GM12878 (cell line): ENCODE measurements around the gene WNT3A. TPM values are rescaled to one million over a fixed set of nuclear protein-coding genes. Genes with fewer than 3 reads are reported as not detected.

Experiments
- ATAC-seq: fragments of 200-7000 bp; cut with Tn5 transposase; 3 replicates; pipeline ENCODE4 v1.9.1; 2020; ENCODE audit warnings: mild to moderate bottlenecking, moderate library complexity
- BruUV-seq: library from RNA; stranded (reverse); fragments of 400-500 nt; replicated peaks from 2 replicates; lab custom pipeline; 2021; lab: Mats Ljungman, UMichigan
- CTCF ChIA-PET: fragments of 300-600 bp; sonication (Branson Sonifier 250); formaldehyde crosslinking; extraction: SDS; loops from one replicate; lab custom pipeline; 2021; ENCODE audit warnings: inconsistent platforms; lab: Yijun Ruan, JAX
- POLR2A ChIA-PET: fragments of 350-600 bp; formaldehyde crosslinking; extraction: SDS; loops from one replicate; lab custom pipeline; 2021; ENCODE audit warnings: inconsistent platforms; lab: Charles Lee
- RAD21 ChIA-PET: fragments of 300-600 bp; sonication (Branson Sonifier 250); formaldehyde crosslinking; loops from one replicate; lab custom pipeline; 2023; ENCODE audit warnings: antibody characterized with exemption; ENCODE audit not compliant: unreplicated experiment; lab: Charles Lee
- SMC1A ChIA-PET: fragments of 300-600 bp; sonication (Branson Sonifier 250); formaldehyde crosslinking; loops from one replicate; lab custom pipeline; 2023; ENCODE audit not compliant: unreplicated experiment, uncharacterized antibody; lab: Charles Lee
- DNase-seq: peaks from one replicate; pipeline ENCODE4 v3.0.0-alpha.2; 2011; ENCODE audit warnings: low read depth, low spot score
- FAIRE-seq: peaks from 3 replicates; lab custom pipeline; 2011; peaks lifted over from hg19 to GRCh38; lab: Jason Lieb, UNC
- H2AFZ ChIP-seq: 2 replicates; pipeline ENCODE4 v1.6.0; 2011; ENCODE audit warnings: low read depth, low read length, control low read depth; ENCODE audit not compliant: control insufficient read depth
- H3K27ac ChIP-seq: 2 replicates; pipeline ENCODE4 v1.5.1; 2011; ENCODE audit warnings: control low read depth; ENCODE audit not compliant: control insufficient read depth, insufficient read depth
- H3K27me3 ChIP-seq, 2 experiments: replicated peaks in 1 of 2; 2 replicates each; pipeline versions ENCODE4 v1.6.0 to v1.6.1; 2011; ENCODE audit warnings: low read length in 1 of 2; ENCODE audit not compliant: control insufficient read depth in 2 of 2, insufficient read depth in 2 of 2
- H3K36me3 ChIP-seq, 2 experiments: 2 replicates each; pipeline ENCODE4 v1.5.1; 2011; ENCODE audit warnings: low read length in 1 of 2; ENCODE audit not compliant: control insufficient read depth in 2 of 2, insufficient read depth in 2 of 2
- H3K4me1 ChIP-seq: 2 replicates; pipeline ENCODE4 v1.6.1; 2011; ENCODE audit warnings: mild to moderate bottlenecking, low read length, moderate library complexity, mixed read lengths; ENCODE audit not compliant: control insufficient read depth, insufficient read depth
- H3K4me2 ChIP-seq: 2 replicates; pipeline ENCODE4 v1.6.0; 2011; ENCODE audit warnings: control low read depth; ENCODE audit not compliant: control insufficient read depth, insufficient read depth
- H3K4me3 ChIP-seq: fragments of 200-600 bp; sonication (generic); 2 replicates; pipeline ENCODE4 v1.5.1; 2016
- H3K79me2 ChIP-seq: 2 replicates; pipeline ENCODE4 v1.6.0; 2011; ENCODE audit warnings: low read length; ENCODE audit not compliant: control insufficient read depth, insufficient read depth
- H3K9ac ChIP-seq: 2 replicates; pipeline ENCODE4 v1.8.0; 2011; ENCODE audit warnings: low read length, control low read depth, mixed read lengths; ENCODE audit not compliant: control insufficient read depth, insufficient read depth
- H3K9me3 ChIP-seq: replicated peaks from 3 replicates; pipeline ENCODE4 v1.5.1; 2011; ENCODE audit warnings: mild to moderate bottlenecking, low read length; ENCODE audit not compliant: control insufficient read depth, insufficient read depth
- H4K20me1 ChIP-seq: 2 replicates; pipeline ENCODE4 v1.6.0; 2011; ENCODE audit not compliant: control insufficient read depth, insufficient read depth
- HSF1 ChIP-seq: fragments of 150-350 bp; IDR thresholded peaks from 2 replicates; pipeline ENCODE4 v1.6.1; 2014; ENCODE audit warnings: mild to moderate bottlenecking, low read depth, low read length
- IKZF1 ChIP-seq: fragments of 450-650 bp; conservative IDR thresholded peaks from 2 replicates; pipeline ENCODE4 v1.6.1; 2017; ENCODE audit warnings: antibody characterized with exemption, mild to moderate bottlenecking
- JUND ChIP-seq: IDR thresholded peaks from 2 replicates; pipeline ENCODE4 v1.6.1; 2012; ENCODE audit warnings: low read depth, mild to moderate bottlenecking, low read length, improper control_type of control experiment, moderate library complexity
- YY1 ChIP-seq: IDR thresholded peaks from 2 replicates; pipeline ENCODE4 v1.6.1; 2011; ENCODE audit warnings: low read depth, mild to moderate bottlenecking, low read length
- WGBS: methylation state at CpG from one replicate; pipeline ENCODE4 v1.1.6; 2016; ENCODE audit warnings: low lambda C conversion rate; ENCODE audit not compliant: insufficient replicate concordance, insufficient coverage; ENCODE audit errors: missing lambda C conversion rate; 5-methylcytosine and 5-hydroxymethylcytosine counted together
- in situ Hi-C: fragments of 300-500 bp; cut with MboI; formaldehyde crosslinking; loops from 9 replicates; pipeline ENCODE4 v1.14.3; 2018; ENCODE audit warnings: mixed read lengths
- intact Hi-C: fragments of 100-400 bp; cut with micrococcal nuclease; formaldehyde crosslinking; loops from one replicate; pipeline ENCODE4 v1.14.2; 2022; ENCODE audit not compliant: unreplicated experiment
- polyA plus RNA-seq, 11 experiments: library from polyadenylated mRNA; depleted of rRNA in 4 of 11; unstranded in 6 of 11; stranded (reverse) in 5 of 11; fragments of >200 nt; fragmentation: Nextera tagmentation in 4 of 11; fragmentation: Illumina TruSeq in 1 of 11; extraction: Ambion mirVana in 4 of 11; extraction: Trizol in 1 of 11; gene quantifications; 1 replicate in 1 of 11; 2 replicates in 10 of 11; pipeline versions ENCODE4 v1.2.1 to v1.2.3, GENCODE V29; 2011 to 2016; ENCODE audit warnings: inconsistent platforms in 2 of 11, missing spikeins in 2 of 11, low read depth in 1 of 11
- total RNA-seq, 4 experiments: library from RNA; depleted of rRNA in 3 of 4; stranded (reverse); fragments of >200 nt in 3 of 4; fragmentation: Illumina TruSeq in 1 of 4; extraction: Trizol in 1 of 4; gene quantifications; 2 replicates each; pipeline versions ENCODE4 v1.2.1 to v1.2.3, GENCODE V29; 2013 to 2021

WNT3A gene
- total and polyA plus RNA-seq, 10 of the 15 experiments (the other 5 are each of a cell fraction or from before 2014, with no cell fraction given): 0.16 TPM; not detected in 9

- peak; percentile 3 for ATAC-seq
- Histone ChIP-seq H3K9me3 (no peaks in the 10 kb centered on the region), H3K27ac (peak overlapping the region; percentile 94), H3K4me1 (peaks cover 23% of the 10 kb centered on the region), H3K4me2 (peak overlapping the region; percentile 92), H4K20me1 (peaks cover 26% of the 10 kb centered on the region), H3K79me2 (peaks cover 67% of the 10 kb centered on the region), H3K4me3 (peak overlapping the region; percentile 78), H2AFZ (no peak overlapping the region), H3K9ac (peak overlapping the region; percentile 99), H3K36me3 (no peaks in the 10 kb centered on the region), H3K27me3 (no peaks in the 10 kb centered on the region)
- CTCF ChIA-PET: interaction anchor here (1.0 to 1.6 kb wide), 2 partner anchors 50 to 82 kb away, joined by 3 to 4 read pairs; no protein-coding TSS in a partner anchor
- POLR2A ChIA-PET: interaction anchor here (0.6 to 2.0 kb wide), 4 partner anchors 25 to 86 kb away, joined by 4 to 7 read pairs (median 5); no protein-coding TSS in a partner anchor
- SMC1A ChIA-PET: interaction anchor here (0.6 kb wide), 1 partner anchor 345 kb away, joined by 3 read pairs; no protein-coding TSS in a partner anchor
- intact Hi-C loops (no loop called here), in situ Hi-C loops (no loop called here)
- 40% methylated on average over 7 of the region's 7 CpGs for WGBS
- RAD21 ChIA-PET: interaction anchor here (1.2 kb wide), 1 partner anchor 57 kb away, joined by 5 read pairs; no protein-coding TSS in a partner anchor
- TF ChIP-seq HSF1: 0 out of 2 replicates have a peak, but pooled peaks have one; percentile 59
- TF ChIP-seq IKZF1: 0 out of 2 replicates have a peak, but pooled peaks have one; percentile 9
- no peak for TF ChIP-seq JUND
- TF ChIP-seq YY1: peak; percentile 63; the same call in 1 of the 2 replicates
- no TSS peak for BruUV-seq
- FAIRE-seq: no peak
- DNase-seq: no peak
Measured at GRCh38 chr1:228081144-228081543, 74.3 kb downstream of the WNT3A start.
